Fibroblast of skin of left biceps (primary cell): ENCODE results near the gene PEX16.

Experiments
- DNase-seq, 2 experiments: peaks; one replicate each; pipeline ENCODE4 v3.0.0-alpha.2; 2013; ENCODE audit warnings: low read depth in 2 of 2

Gene PEX16

DNA sequence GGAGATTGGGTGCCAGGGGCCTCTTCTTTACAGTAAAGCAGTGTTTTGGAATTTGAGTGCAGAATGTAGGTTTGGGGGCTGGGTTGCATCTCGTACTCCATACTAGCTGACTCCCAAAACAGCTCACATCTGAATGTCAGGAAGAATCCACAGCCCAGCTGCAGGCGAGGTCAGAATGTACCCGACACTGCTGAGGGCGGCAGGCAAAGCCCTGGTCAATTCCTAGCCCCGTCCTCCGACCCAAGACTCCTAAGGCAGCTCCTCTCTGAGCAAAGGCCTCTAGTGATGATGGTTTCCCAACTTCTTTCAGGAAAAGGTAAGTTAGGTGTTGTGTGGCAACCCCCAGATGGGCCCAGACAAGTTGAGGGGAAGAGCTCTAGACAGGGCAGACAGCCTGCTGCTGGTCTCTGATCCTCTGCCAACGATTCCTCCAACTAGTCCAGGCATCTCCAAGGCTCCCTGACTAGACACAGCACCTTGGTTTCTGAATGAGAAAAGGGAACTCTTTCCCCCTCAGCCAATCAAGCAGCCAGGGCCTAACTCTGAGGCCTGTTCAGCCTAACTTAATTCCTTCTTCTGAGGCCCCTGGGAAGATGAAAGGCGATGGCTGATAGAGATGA lies 13.4 kb upstream of the PEX16 start:
- no peak for DNase-seq

DNA sequence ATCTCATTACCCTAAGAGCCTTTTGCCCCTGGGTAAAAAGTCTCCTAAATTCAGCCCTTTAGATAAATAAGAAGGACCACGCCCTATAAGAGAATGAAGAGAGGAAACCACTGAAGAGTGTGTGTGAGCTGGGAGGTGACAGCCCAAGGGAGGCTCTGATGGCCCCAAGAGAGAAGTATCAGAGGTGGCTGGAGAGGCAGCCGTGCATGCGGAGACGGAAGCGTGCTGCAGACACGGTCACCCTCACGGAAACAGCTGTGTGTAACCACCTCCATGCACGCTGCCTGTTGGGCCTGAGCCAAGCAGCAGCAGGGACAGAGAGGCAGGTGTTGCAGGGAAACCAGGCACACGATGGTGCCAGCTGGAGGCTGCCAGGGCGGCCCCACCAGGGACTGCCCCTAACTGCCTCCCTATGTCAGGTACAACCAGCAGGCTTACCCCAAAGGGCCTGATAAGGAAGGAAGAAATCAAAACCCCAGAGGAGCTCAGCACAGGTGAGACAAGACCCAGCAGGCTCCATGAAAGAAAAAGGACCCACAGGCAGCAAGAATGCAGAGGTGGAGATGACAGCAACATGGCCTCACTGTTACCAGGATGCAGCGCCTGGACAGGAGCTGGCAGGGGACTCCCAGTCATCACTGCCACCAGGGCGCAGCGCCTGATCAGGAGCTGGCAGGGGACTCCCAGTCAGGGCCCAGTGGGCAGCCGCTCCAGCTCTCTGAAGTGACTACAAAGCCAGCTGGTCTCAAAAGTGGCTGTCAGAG lies 12.5 kb upstream of the PEX16 start:
- no peak for DNase-seq

DNA sequence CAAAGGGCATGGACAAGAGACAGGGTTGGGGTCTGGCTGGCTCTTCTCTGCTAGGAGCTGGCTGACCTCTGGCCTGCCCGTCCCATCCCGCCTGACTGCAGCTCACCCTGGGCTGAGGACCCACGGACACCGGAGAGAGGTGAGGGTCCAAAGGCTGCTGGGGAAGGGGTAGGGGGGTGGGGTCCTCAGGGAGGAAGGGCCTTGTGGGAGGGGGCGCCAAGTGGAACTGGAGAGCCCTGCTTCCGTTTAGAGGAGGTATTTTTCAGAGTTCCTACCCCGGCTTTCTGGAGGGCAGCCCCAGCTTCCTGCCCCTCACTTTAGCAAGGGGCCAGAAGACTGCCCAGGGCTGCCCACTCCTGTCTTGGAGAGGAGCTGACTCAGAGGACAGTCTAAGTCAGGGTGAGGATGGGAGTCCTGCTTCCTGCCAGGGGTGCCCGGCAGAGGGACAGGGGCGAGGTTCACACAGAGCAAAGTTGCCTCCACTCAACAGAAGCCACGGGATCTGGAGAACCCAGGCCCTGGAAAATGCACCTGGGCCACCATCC lies 11.9 kb upstream of the PEX16 start:
- no peak for DNase-seq

DNA sequence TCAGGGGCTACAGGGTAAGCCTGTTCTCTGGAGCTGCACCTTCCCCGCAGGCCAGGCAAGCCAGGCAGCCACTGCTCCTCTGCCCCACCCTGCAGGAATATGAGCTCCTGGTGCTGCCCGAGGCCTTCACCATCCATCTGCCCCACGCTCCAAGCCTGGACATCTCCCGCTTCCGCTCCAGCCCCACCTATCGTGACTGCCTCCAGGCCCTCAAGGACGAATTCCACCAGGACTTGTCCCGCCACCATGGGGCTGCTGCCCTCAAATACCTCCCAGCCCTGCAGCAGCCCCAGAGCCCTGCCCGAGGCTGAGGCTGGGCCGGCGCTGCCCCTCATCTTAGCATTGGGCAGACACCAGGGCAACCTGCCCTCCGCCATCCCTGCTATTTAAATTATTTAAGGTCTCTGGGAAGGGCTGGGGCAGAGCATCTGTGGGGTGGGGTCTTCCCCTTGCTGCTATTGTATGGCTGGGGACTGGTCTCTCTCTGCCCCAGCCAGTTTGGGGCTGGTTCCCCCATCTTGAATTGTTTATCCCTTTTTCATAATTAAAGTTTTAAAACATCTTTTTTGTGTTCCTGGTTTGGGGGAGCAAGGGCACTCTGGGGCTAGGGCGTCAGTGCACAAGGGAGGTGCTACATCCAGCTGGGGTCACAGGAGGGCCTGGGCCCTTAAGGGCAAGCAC lies 11.0 kb upstream of the PEX16 start:
- DNase-seq = no peak

DNA sequence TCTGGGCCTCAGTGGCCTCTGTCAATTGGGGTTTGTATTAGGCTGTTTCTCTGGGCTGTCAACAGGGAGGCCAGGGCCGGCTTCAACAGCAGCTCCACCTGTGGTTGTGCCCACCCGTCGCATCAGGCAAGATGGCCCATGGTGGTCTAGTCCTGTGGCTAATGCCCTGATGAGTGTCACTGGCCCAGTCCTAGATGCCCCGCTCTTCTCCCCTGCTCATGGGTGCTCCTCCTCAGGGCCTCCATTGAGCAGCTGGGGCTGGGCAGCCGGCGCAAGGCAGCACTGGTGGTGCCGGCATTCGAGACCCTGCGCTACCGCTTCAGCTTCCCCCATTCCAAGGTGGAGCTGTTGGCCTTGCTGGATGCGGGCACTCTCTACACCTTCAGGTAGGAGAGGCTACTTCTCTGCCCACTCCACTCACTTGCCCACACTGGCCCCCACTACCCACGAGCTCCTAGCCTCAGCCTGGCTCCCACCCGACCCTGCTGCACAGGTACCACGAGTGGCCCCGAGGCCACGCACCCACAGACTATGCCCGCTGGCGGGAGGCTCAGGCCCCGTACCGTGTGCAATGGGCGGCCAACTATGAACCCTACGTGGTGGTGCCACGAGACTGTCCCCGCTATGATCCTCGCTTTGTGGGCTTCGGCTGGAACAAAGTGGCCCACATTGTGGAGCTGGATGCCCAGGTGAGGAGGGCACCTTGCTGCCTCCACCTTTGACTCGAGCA lies 10.2 kb upstream of the PEX16 start:
- DNase-seq = no peak

DNA sequence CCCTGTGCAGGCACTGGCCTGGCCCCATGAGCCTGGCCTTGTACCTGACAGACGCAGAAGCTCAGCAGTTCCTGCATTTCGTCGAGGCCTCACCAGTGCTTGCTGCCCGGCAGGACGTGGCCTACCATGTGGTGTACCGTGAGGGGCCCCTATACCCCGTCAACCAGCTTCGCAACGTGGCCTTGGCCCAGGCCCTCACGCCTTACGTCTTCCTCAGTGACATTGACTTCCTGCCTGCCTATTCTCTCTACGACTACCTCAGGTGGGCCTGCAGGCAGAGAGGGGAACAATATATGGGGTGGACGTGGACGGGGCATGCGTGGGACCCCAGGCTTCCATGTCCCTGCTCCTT lies 9.6 kb upstream of the PEX16 start:
- no peak for DNase-seq

DNA sequence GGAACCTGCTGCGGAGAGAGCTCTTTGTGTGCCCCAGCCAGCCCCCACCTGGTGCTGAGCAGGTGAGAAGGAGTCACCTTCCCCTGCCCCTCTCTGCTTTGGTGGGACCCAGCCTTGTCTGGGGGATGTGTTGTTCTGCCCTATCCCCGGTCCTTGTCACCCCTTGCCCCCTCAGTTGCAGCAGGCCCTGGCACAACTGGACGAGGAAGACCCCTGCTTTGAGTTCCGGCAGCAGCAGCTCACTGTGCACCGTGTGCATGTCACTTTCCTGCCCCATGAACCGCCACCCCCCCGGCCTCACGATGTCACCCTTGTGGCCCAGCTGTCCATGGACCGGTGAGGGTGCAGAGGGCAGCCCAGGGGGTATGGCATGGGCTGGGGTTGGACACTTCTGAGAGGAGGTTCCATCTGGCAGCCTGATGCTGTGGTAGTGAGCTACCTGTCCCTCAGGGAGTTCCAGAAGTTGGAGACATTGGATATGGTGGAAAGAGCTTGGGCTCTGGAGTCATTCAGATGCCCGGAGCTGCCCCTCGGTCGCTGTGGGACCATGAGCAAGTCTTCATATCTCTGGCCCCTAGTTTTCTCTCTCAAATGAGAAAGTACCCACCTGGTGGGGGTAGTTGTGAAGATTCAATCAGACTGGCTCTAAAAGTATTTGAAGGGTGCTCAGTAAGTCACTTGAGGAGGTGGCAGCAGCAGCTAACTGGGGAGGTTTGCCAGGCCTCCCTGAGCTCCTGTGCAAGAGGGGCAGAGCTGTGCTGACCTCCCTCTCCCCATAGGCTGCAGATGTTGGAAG lies 9.1 kb upstream of the PEX16 start:
- DNase-seq = no peak

DNA sequence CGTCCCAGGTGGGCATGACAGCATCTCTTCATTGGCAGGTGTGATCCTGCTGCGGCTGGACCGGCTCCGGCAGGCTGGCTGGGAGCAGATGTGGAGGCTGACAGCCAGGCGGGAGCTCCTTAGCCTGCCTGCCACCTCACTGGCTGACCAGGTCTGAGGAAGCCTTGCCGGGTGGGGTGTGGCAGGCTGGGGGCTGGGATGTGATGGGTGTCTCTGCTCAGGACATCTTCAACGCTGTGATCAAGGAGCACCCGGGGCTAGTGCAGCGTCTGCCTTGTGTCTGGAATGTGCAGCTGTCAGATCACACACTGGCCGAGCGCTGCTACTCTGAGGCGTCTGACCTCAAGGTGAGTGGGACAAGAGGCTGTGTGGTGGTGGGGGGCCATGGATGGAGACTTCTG lies 8.3 kb upstream of the PEX16 start:
- DNase-seq = no peak

DNA sequence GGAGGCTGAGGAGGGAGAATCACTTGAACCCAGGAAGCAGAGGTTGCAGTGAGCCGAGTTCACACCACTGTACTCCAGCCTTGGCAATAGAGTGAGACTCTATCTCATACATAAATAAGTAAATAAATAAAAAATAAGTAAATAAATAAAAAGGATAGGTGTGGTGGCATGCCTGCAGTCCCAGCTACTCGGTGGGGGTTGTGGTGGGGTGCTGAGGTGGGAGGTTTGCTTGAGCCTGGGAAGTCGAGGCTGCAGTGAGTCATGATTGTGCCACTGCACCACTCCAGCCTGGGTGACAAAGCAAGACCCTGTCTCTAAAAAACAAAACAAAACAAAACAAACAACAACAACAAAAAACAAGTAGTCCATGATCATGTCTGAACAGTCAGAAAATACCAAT lies 7.9 kb upstream of the PEX16 start:
- no peak for DNase-seq

DNA sequence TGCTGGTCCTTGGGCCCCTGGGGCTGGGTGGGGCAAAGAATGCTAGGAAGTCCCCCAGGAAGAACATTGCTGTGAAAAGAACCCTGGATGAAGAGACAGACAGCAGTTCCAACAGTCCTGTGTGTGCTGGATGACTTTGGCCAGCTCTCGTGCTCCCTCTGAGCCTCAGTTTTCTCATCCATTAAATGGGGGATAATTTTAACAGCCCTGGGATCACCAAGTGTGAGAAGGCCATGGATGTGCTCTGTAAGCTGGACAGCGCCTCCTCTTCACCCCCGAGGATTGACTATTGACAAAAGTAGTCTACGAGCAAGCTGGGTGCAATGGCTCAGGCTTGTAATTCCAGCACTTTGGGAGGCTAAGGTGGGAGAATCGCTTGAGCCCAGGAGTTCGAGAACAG lies 7.2 kb upstream of the PEX16 start:
- DNase-seq = no peak

DNA sequence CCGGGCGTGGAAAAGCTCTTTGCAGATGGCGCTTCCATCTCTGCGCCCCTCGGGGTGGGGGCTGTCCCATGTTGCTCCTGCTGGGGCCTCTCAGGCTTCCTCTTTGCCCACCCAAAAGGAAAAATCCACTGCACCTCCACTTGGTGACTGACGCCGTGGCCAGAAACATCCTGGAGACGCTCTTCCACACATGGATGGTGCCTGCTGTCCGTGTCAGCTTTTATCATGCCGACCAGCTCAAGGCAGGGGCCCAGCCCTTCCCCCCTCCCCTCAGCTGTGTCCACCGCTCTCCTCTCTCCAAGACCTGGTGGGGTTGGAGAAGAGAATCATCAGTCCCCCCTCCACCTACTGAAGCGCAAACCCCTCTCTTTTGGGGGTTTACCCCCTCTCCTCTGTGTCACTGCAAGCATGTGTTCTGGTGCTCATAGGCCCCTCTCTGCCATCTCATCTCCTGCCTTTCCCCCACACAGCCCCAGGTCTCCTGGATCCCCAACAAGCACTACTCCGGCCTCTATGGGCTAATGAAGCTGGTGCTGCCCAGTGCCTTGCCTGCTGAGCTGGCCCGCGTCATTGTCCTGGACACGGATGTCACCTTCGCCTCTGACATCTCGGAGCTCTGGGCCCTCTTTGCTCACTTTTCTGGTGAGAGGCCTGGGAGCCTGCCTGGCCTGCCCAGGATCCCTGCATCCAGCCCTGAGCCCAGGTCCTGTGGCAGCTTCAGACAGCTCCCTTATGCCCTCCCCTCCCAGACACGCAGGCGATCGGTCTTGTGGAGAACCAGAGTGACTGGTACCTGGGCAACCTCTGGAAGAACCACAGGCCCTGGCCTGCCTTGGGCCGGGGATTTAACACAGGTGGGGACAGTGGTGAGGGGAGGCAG lies 6.6 kb upstream of the PEX16 start:
- no peak for DNase-seq

DNA sequence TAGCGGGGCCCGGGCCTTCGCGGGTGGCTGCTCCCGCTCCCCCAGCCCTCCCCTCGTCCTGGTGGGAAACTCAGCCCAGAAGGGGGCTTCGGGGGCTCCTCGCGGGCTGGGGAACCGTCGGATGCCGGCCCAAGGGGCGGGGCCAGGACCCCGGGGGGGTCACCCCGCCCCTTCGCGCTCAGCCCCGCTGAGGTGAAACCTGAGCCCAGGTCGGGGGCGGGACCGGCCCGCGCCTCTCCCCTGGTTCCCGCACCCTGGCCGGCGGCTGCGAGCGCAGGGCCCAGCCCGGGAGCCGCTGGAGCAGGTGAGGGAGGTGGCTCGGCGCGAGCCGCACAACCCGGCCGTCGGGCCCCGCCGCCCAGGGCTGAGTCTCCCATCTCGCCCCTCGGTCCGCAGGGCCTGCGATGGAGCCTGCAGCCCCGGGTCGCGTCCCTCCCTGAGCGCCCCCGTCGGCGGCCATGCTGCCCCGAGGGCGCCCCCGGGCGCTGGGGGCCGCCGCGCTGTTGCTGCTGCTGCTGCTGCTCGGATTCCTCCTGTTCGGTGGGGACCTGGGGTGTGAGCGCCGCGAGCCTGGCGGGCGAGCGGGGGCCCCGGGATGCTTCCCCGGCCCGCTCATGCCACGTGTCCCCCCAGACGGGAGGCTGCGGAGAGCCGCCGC lies 4.9 kb upstream of the PEX16 start, which contains the start of gene LARGE2:
Gene LARGE2, plus strand, starts transcription at position 232 of the 658 bp plus-strand sequence. Its CDS starts 227 bp downstream, at position 459.
- no peak for DNase-seq

DNA sequence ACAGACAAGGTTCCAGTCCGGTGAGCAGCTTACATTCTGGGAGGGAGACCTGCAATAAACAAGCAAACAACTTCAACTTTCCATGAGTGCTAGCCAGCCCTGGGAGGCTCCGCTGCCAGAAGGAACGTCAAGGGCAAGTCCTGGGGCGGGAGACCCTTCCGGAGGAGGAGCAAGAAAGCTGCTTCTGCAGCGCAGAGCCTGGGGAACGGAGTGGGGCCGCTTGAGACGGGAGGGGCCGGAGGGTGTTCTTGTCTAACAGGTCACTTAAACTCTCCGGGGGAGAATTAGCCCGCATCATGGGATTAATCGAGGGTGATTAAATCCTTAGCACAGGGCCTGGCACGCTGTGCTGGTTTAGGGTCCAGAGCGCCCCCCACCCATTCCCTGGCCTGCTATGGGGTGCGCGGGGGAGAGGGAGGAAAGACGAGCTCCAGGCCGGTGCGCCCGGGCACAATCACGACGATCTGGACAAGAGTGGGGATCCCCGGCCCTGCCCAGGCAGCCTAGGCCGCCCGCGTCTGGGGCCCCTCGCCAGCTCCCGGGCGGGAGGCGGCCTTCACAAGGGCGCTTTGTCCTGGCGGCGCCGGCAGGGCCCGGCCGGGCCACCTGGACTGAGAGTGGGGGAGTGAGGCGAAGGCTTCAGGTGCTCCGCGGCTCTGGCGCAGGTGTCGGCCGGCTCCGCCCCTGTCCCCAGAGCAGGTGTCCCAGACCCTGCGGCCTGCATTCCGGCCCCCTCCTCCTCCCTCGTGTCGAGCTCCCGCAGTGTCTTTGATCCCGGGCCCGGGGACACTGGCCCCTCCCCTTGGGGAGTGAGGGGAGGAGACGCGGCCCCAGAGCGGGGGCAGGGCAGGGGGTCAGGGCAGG lies 4.1 kb upstream of the PEX16 start:
- no peak for DNase-seq

DNA sequence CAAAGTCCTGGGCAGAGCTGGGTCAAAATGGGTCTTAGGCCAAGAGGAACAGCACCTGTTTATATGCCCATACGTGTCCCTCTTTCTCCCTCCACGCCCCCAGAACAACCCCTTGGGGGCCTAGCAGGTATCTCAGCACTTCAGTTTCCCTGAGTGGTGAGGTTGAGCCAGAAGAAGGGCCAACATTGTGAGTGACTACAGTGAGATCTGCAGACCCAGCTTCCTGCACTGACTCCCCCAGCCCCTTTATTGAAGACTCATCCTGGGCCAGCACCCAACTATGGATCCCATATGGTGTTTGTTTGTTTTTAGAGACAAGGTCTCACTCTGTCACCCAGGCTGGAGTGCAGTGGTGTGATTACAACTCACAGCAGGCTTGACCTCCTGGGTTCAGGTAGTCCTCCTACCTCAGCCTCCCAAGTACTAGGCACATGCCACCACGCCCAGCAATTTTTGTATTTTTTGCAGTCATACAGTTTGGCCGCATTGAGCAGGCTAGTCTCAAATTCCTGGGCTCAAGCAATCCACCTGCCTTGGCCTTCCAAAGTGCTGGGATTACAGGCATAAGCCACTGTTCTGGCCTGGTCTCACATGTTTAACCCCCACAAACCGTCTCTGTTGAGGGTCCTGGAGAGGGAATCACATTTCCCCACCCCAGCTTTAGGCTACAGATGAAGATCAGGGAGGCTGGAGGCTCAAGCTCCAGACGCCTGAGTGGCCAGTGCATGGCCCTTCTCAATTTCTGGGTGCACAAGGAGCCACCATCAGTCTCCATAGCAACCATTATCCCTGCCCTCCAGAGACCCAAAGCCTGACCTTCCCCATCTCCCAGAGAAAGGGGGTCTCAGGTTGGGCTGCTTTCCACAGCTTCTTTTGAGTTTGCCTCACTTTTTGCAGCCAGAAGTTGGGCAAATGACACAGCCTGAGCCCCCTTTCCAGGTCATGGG lies 3.1 kb upstream of the PEX16 start:
- no peak for DNase-seq

DNA sequence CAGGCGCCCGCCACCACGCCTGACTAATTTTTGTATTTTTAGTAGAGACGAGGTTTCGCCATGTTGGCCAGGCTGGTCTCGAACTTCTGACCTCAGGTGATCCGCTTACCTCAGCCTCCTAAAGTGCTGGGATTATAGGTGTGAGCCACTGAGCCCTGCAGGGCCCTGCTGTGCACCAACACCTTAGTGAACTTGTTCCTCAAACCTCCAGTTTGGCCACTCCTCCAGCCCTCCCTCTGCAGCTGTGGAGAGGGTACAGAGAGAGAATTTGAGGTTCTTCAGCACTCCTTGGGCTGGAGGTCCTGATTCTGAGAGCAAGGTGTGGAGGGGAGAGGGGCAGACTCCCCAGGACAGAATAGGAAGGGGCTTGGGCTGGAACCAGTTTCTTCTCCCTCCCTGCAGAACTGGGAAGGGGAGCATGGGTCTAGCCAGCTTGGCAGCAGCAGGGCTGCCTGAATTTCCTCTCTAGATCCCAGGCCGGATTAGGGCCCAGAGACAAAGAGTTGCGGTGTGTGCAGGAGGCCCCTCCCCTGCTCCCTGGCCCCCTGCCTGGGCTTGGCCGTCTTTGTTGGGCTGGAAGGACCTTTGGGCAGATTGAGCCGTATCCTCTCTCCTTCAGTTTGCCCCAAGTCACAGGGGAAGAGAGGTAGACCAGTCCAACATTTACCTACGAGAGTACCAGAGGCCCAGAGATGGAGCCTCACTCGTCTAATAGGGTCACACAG lies 2.3 kb upstream of the PEX16 start:
- no peak for DNase-seq

DNA sequence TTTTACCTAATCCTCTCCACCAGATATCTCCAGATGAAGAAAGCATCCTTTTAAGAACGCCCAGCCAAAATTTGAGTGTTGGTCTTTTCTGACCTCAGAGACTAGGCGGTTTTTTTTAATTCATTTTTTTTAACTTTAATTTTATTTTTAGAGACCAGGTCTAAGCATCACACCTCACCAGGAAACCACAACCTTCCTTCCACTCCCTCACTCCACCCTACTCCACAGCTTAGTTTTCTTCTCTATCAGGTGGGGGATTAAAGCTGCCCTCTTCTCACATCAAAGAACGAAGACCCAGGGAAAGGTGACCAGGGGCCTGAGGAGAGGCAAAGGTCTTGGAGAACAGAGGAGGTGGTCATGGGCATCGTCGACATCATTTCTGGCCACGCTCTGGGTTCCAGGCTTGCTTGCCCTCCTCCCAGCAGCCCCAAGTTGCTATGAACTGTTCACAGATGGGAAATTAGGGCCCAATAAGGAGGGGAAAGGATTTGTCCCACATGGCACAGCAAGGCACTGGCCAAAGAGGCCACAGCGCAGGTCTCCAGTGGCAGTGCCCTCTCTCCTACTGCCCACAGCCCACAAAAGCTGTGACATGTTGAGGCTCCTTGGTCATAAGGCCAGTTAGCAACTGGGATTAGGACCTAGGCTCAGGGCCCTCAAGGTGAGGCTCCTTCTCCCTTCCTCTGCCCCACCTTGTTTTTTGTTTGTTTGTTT lies 1.4 kb upstream of the PEX16 start:
- DNase-seq = no peak
